ENCODE data around the gene CEACAM19. TPM values are rescaled to one million over a fixed set of nuclear protein-coding genes. Genes with fewer than 3 reads are reported as not detected.

Gene CEACAM19
- total and polyA plus RNA-seq, 2 of the 13 experiments (the other 11 are each of a cell fraction or from before 2014, with no cell fraction given), result 1.3 to 4.0 TPM

DNA sequence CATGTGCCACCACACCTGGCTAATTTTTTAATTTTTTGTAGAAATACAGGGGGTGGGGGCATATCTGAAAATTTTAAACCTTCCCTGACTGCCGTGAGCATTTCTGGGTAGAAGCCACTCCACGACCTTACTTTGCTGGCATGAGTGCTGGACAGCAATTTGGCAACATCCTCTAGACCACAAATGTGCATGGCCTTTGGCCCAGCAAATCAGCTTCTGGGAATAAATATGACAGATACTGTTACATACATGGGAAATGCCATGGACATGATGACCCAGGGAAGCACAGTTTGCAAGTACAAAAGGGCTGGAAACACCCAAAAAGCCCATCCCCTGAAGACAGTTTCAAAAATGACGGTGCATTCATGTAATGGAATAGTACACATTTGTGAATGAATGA, 30.8 kb upstream of the CEACAM19 start:
- peaks cover 9% of the 10 kb centered on the region for H3K79me2 ChIP-seq (ENCODE audit: insufficient read depth, low read length)
- TF ChIP-seq, protein P1, sequence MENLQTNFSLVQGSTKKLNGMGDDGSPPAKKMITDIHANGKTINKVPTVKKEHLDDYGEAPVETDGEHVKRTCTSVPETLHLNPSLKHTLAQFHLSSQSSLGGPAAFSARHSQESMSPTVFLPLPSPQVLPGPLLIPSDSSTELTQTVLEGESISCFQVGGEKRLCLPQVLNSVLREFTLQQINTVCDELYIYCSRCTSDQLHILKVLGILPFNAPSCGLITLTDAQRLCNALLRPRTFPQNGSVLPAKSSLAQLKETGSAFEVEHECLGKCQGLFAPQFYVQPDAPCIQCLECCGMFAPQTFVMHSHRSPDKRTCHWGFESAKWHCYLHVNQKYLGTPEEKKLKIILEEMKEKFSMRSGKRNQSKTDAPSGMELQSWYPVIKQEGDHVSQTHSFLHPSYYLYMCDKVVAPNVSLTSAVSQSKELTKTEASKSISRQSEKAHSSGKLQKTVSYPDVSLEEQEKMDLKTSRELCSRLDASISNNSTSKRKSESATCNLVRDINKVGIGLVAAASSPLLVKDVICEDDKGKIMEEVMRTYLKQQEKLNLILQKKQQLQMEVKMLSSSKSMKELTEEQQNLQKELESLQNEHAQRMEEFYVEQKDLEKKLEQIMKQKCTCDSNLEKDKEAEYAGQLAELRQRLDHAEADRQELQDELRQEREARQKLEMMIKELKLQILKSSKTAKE (CRISPR knock-in tag; IDR thresholded peaks at IDR 0.05; ENCODE audit: borderline replicate concordance), result no peak
- TF ChIP-seq, protein P2, sequence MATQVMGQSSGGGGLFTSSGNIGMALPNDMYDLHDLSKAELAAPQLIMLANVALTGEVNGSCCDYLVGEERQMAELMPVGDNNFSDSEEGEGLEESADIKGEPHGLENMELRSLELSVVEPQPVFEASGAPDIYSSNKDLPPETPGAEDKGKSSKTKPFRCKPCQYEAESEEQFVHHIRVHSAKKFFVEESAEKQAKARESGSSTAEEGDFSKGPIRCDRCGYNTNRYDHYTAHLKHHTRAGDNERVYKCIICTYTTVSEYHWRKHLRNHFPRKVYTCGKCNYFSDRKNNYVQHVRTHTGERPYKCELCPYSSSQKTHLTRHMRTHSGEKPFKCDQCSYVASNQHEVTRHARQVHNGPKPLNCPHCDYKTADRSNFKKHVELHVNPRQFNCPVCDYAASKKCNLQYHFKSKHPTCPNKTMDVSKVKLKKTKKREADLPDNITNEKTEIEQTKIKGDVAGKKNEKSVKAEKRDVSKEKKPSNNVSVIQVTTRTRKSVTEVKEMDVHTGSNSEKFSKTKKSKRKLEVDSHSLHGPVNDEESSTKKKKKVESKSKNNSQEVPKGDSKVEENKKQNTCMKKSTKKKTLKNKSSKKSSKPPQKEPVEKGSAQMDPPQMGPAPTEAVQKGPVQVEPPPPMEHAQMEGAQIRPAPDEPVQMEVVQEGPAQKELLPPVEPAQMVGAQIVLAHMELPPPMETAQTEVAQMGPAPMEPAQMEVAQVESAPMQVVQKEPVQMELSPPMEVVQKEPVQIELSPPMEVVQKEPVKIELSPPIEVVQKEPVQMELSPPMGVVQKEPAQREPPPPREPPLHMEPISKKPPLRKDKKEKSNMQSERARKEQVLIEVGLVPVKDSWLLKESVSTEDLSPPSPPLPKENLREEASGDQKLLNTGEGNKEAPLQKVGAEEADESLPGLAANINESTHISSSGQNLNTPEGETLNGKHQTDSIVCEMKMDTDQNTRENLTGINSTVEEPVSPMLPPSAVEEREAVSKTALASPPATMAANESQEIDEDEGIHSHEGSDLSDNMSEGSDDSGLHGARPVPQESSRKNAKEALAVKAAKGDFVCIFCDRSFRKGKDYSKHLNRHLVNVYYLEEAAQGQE (IDR thresholded peaks at IDR 0.05; ENCODE audit: borderline replicate concordance in 1 of 2, low read depth in 1 of 2, low read length in 2 of 2), result peak in 1 of 2 experiments; percentile 55; a peak in 2 of 4 replicates
- DNase-seq (ENCODE audit: low spot score), result no peak
- in situ Hi-C loops (cut with HindIII; ENCODE audit: extremely low pct_ligation_motif_present, low pct_unique_long_range_greater_than_20kb) (no loop called here), intact Hi-C loops (cut with micrococcal nuclease; ENCODE audit: unreplicated experiment) (no loop called here)
- H3K27me3 ChIP-seq (ENCODE audit: control insufficient read depth in 1 of 2, insufficient read depth in 2 of 2, low read length in 2 of 2), result no peaks in the 10 kb centered on the region; a peak in 1 of 5 replicates
- 90% methylated on average over 3 of the region's 3 CpGs for WGBS (ENCODE audit: low lambda C conversion rate)
- FAIRE-seq, result no peak
- H3K9ac ChIP-seq (ENCODE audit: insufficient read depth, low read depth, low read length), result no peak overlapping the region
- H3K36me3 ChIP-seq (replicated peaks in 1 of 2; ENCODE audit: control insufficient read depth in 1 of 2, insufficient read depth in 2 of 2, low read length in 2 of 2), result no peaks in the 10 kb centered on the region
- no peak overlapping the region for H2AFZ ChIP-seq (ENCODE audit: low read length)
- CTCF ChIA-PET (ENCODE audit: low intra/inter-chr PET ratio, low total read pairs), result no interaction called here
- POLR2A ChIA-PET, result interaction anchor here (0.9 kb wide), 1 partner anchor 25 kb away, joined by 3 read pairs; no protein-coding TSS in a partner anchor
- H3K4me3 ChIP-seq (replicated peaks in 1 of 3; ENCODE audit: insufficient read depth in 1 of 3, low read depth in 2 of 3, low read length in 3 of 3), result no peak overlapping the region
- peaks cover 2% of the 10 kb centered on the region; the same call in 1 of the 2 replicates for H4K20me1 ChIP-seq (ENCODE audit: insufficient read depth, low read length)
- no TSS peak for BruUV-seq (replicated peaks)
- H3K4me1 ChIP-seq (ENCODE audit: insufficient read depth, low read length), result peaks cover 81% of the 10 kb centered on the region
- peak overlapping the region; percentile 67 for H3K27ac ChIP-seq (ENCODE audit: extremely low read length, insufficient read depth, low read length)
- no peaks in the 10 kb centered on the region for H3K9me3 ChIP-seq (ENCODE audit: low read length)
- no peak overlapping the region for H3K4me2 ChIP-seq (ENCODE audit: low read depth, low read length)
- ATAC-seq, result no peak
